GM10847 (cell line): ENCODE results near the gene BPTF.

ENCODE experiments used
- POLR2A ChIP-seq: IDR thresholded peaks from 2 replicates; pipeline ENCODE4 v1.6.1; 2011; ENCODE audit not compliant: insufficient read length; ENCODE audit errors: extremely low read depth

BPTF gene

DNA sequence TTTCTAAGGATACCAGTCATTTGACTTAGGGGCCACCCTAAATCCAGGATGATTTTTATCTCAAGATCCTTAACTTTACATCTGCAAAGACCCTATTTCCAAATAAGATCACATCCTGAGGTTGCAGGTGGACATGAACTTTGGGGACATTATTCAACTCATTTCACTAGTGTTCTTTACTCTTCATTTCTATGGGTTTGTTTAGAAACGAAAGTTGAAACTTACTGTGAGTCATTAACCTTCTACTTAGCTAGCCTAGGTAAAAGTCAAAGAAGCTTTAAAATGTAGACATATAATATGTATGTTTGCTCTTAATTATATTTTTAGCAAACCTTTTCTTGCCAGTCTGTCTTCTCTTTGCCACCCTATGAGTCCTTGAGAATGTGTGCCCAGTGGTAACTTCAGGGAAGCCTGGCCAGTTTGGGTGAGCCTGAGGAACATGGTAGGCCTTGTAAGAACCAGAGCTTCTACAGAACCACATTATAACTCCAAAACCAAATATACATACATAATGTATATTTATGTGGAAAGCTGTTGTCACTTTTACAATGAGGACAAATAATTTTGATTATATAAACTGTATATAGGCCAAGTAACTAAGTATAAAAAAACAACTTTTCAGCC is 38.4 kb downstream of the BPTF start:
- TF ChIP-seq POLR2A, result no peak

DNA sequence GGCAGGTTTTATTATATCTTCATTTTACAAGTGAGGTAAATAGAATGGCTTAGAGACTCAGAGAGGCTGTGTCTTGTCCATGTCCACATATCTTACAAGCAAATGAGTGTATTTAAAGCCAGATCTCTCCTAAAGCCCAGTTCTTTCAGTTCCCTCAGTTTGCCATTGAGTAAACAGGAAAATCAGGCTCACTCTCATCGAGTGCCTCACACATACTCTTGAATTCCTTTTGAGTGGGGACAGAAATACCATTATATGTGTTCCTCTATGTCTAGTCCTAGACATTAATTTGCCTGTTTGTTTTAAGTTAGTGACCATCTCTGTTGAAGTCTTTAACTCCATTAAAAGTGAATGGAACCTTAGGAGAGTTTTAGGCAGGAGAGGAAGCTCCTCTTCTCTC is 40.1 kb downstream of the BPTF start:
- no peak for TF ChIP-seq POLR2A

DNA sequence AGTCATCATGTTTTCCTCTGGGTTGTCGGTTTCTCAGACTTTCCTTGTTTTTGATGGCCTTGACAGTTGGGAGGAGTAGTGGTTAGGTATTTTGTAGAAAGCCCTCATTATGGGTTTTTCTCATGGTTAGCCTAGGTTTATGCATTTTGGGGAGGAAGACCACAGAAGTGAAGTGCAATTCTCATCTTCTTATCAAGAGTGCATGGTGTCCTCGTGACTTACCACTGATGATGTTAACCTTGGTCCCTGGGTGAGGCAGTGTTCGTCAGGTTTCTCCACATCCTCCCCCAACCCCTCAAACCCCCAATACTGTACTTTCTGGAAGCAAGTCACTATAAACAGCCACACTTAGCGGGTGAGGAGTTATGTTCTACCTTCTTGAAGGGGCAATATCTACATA is 42.3 kb downstream of the BPTF start:
- TF ChIP-seq POLR2A, result no peak

DNA sequence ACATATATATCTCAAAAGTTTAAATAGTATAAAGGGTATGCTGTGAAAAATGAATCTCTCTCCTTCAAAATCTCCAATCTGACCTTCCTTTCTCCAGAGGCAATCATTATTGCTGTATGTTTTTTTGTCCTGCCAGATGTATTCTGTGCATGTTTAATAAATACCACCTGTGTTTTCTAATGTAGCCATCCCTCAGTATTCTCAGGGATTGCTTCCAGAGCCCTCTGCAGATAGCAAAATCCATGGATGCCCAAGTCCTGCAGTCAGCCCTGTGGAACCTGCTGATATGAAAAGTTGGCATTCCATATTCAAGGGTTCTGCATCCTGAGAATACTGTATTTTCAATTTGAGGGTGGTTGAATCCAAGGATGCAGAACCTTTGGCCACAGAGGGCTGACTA is 42.9 kb downstream of the BPTF start:
- TF ChIP-seq POLR2A, result no peak

DNA sequence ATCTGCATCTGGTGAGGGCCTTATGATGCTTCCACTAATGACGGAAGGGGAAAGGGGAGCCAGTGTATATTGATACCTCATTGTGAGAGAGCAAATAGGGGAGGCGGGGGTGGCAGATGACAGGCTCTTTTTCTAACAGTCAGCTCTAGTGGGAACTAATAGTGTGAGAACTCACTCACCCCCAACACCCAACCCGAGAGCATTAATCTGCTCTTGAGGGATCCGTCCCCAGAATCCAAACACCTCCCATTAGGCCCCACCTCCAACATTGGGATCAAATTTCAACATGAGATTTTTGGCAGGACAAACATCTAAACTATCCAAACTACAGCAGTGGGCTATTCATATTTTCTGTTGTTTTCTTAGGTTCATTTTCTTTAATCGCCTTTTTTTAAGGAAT is 54.4 kb downstream of the BPTF start:
- TF ChIP-seq POLR2A, result no peak

DNA sequence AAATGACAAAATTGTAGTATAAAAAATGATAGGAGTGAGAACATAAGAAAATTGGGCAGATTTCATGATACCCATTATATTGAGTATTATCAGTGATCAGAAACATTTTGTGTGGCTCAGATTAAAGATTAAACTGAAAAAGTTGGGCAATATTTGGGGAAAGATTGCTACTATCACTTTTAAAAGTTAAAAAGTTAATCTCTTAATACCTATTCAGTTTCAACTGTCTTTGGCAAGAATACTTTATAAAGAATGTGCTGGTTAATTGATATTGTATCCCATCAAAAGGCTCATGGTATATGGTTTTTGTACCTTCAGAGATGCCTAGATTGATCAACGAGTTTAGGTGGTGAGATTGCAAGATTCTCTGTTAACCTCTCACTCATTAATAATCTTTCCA is 55.8 kb downstream of the BPTF start:
- TF ChIP-seq POLR2A, result no peak

DNA sequence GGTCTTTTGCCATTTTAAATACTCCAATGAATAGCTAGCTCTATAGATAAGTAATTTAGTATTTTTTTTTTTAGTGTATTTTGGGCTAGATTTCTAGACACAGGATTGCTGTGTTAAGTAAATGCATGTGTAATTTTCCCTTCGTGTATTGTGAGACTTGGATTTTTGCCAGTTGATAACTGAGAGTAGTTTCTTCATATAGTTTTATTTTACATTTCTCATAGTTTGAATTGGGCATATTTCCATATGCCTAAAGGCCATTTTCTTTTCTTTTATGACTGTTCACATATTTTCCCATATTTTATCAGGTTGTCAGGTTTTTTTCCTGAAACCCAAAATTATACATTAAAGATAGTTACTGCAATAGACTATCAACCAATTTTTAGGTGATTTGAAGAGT is 59.4 kb downstream of the BPTF start:
- TF ChIP-seq POLR2A, result no peak

DNA sequence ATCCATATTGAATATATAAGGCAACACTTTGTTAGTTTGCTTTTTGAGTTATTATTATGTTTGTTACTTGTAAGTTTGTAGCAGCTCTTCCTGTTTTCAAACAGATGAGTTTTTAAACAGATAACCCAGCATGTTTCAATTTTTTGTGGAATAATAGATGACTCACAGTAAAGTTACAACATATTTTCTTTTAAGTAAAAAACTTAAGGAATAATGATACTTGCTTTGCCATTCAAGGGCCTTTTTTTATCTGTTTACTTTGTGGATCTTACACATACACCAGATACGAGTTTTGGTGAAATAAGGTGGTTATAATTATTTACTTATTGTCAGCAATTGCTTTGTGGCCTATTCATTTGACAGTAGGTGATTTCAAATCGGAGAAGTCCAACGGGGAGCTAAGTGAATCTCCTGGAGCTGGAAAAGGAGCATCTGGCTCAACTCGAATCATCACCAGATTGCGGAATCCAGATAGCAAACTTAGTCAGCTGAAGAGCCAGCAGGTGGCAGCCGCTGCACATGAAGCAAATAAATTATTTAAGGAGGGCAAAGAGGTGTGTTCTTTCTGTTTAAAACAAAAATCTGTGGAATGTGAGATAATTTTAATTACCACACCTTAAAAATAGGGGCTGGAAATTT is 66.3 kb downstream of the BPTF start:
- no peak for TF ChIP-seq POLR2A

DNA sequence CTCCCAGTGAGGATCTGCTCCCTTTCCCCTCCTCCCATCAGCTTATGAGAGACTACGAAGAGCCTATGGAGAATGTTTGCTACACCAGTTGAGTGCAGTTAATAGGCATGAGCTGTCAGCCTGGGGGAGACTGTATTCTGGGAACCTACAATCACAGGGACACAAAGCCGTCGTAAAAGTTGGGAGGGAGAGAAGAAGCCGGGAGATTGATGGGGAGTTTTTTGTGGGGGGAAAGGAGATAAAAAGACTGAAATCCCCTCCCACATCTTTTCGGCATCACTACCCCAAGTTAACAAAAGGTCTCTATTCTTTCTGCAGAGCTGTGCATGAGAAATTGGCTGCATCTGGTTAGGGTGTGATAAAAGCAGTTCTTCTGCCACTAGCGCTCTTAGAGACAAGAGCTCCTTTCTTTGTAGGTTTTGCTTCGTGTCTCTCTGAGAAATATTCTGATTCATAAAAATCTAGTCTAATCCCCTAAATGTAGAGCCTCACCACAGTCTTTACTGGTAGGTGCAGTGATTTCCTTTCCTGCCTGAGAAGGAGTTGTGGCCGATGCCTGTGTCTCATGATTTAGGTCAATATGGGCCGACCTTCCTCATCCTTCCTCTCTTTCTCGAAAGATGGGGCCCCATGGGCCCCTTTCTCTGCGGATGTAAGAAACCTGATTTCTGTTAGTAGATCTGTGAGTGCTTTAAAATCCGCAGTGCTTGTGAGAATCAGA is 77.4 kb downstream of the BPTF start:
- TF ChIP-seq POLR2A, result no peak

DNA sequence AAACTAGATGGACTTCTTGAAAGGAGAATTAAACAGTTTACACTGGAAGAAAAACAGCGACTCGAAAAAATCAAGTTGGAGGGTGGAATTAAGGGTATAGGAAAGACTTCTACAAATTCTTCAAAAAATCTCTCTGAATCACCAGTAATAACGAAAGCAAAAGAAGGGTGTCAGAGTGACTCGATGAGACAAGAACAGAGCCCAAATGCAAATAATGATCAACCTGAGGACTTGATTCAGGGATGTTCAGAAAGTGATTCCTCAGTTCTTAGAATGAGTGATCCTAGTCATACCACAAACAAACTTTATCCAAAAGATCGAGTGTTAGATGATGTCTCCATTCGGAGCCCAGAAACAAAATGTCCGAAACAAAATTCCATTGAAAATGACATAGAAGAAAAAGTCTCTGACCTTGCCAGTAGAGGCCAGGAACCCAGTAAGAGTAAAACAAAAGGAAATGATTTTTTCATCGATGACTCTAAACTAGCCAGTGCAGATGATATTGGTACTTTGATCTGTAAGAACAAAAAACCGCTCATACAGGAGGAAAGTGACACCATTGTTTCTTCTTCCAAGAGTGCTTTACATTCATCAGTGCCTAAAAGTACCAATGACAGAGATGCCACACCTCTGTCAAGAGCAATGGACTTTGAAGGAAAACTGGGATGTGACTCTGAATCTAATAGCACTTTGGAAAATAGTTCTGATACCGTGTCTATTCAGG is 85.9 kb downstream of the BPTF start:
- no peak for TF ChIP-seq POLR2A

DNA sequence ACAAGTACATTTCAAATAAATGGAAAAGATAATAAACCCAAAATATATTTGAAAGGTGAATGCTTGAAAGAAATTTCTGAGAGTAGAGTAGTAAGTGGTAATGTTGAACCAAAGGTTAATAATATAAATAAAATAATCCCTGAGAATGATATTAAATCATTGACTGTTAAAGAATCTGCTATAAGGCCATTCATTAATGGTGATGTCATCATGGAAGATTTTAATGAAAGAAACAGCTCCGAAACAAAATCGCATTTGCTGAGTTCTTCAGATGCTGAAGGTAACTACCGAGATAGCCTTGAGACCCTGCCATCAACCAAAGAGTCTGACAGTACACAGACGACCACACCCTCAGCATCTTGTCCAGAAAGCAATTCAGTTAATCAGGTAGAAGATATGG is 86.8 kb downstream of the BPTF start:
- no peak for TF ChIP-seq POLR2A

DNA sequence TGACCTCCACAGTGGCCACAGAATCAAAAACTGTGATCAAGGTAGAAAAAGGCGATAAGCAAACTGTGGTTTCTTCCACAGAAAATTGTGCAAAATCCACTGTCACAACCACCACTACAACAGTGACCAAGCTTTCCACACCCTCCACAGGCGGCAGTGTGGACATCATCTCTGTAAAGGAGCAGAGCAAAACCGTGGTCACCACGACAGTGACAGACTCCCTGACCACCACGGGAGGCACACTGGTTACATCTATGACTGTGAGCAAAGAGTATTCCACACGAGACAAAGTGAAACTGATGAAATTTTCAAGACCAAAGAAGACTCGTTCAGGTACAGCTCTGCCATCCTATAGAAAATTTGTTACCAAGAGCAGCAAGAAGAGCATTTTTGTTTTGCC is 87.4 kb downstream of the BPTF start:
- TF ChIP-seq POLR2A, result no peak

DNA sequence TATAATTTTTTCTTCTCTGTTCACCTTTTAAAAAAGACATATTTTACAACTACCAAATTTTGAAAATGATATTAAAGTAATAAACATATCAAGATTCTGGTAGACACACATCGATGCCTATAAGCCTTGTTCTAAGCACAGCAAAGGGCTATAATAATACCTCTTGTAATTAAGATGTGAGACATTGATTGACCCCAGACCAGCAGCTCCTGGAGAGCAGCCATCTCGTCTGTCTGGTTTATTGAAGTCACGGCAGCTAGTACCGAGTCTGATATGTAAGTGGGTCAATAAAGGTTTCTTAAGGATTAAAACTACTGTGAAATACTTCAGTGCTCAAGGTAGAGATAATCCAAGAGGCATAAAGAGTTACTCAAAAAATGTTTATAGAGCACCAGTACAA is 94.9 kb downstream of the BPTF start:
- no peak for TF ChIP-seq POLR2A

DNA sequence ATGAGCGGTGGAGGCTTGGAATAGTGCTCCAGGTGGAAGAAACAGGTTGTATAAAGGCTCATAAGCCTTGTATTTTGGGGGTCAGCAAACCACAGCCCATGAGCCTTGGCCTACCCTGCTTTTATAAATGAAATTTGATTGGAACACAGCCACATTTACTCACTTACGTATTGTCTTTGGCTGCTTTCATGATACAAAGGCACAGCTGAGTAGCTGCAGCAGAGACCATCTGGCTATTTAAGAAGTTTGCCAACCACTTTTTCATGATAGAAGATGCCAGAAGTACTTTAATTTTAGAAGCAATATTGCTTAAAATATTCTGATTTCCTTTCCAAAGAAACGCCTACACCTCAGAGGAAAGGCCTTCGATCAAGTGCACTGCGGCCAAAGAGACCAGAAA is 97.2 kb downstream of the BPTF start:
- no peak for TF ChIP-seq POLR2A

DNA sequence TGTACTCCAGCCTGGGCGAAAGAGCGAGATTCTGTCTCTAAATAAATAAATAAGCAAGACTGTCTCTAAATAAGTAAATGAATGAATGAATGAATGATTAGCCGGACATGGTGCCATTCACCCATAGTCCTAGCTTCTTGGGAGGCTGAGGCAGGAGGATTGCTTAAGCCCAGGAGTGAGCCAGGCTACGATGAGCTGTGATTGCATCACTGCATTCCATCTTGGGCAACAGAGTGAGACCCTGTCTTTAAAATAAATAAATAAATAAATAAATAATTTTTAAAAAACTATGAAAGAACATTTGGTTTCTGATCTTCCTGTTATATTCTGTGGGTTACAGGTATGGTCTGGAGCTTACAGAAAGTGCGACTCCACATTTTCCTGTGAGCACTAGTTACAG is 105.9 kb downstream of the BPTF start:
- TF ChIP-seq POLR2A, result no peak

DNA sequence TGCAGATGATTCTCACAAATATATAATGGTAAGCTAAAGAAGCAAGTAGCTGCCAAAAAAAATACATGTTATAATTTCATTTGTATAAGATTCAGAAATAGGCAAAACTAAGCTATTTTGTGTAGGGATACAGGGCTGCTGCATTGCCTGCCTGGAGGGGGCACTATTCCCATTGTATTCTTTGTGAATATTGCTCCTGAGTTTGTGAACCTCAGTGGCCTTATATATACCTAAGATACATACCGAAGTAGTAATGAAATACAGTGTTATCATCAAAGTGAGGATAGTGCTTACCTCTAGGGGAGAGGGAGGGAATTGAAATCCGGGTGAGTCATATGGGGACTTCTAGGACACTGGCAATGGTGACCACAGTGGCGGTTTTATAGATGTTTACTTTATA is 117.5 kb downstream of the BPTF start:
- no peak for TF ChIP-seq POLR2A
